ENCODE measurements around the gene SAA2. TPM values are rescaled to one million over a fixed set of nuclear protein-coding genes. Genes with fewer than 3 reads are reported as not detected.
"Not testable (repeated sequence)": the region's sequence is repeated elsewhere in the genome, so short reads cannot be mapped to it uniquely, and the experiment has no call there.

Gene SAA2
- total RNA-seq, 1 donor from 2014 or later = not detected

DNA sequence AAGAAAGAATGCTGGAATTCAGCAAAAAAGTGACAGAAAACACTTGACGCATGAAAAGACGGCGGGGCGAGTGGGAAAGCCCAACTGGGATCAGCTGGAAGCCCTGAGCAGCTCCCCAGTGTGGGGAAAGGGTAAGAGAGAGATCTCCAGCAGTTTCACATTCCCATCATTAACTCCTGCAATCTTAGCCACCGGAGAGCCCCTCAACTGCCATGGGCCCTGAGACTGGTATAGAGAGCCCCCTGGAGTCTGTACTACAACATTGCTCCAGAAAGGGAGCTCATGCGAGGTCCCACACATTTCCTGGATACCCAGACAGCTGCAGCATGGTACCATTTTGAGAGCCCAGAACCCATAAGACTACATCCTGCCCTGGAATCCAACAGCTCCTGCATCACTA is 44.7 kb downstream of the SAA2 start:
- DNase-seq (ENCODE audit: low spot score) = no peak
- Mint-ChIP-seq H3K9me3 (ENCODE audit: low read depth) (peaks cover 7% of the 10 kb centered on the region), H3K27me3 (ENCODE audit: low read depth) (peaks cover 18% of the 10 kb centered on the region), H3K4me3 (ENCODE audit: unreplicated experiment) (no peak overlapping the region), H3K36me3 (ENCODE audit: low read depth) (peaks cover 3% of the 10 kb centered on the region), H3K27ac (ENCODE audit: unreplicated experiment) (no peak overlapping the region), H3K4me1 (ENCODE audit: low read depth) (no peaks in the 10 kb centered on the region)
- TF ChIP-seq, protein P1, sequence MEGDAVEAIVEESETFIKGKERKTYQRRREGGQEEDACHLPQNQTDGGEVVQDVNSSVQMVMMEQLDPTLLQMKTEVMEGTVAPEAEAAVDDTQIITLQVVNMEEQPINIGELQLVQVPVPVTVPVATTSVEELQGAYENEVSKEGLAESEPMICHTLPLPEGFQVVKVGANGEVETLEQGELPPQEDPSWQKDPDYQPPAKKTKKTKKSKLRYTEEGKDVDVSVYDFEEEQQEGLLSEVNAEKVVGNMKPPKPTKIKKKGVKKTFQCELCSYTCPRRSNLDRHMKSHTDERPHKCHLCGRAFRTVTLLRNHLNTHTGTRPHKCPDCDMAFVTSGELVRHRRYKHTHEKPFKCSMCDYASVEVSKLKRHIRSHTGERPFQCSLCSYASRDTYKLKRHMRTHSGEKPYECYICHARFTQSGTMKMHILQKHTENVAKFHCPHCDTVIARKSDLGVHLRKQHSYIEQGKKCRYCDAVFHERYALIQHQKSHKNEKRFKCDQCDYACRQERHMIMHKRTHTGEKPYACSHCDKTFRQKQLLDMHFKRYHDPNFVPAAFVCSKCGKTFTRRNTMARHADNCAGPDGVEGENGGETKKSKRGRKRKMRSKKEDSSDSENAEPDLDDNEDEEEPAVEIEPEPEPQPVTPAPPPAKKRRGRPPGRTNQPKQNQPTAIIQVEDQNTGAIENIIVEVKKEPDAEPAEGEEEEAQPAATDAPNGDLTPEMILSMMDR (IDR thresholded peaks at IDR 0.05) = peak; percentile 62

- H3K4me1 Mint-ChIP-seq (ENCODE audit: low read depth); H3K9me3 Mint-ChIP-seq (ENCODE audit: low read depth); H3K4me3 Mint-ChIP-seq (ENCODE audit: unreplicated experiment); DNase-seq (ENCODE audit: low spot score); H3K27ac Mint-ChIP-seq (ENCODE audit: unreplicated experiment); H3K36me3 Mint-ChIP-seq (ENCODE audit: low read depth): not testable (repeated sequence)
- peaks cover 12% of the 10 kb centered on the region for H3K27me3 Mint-ChIP-seq (ENCODE audit: low read depth)
Measured at GRCh38 chr11:18197738-18198137, 50.7 kb downstream of the SAA2 start.

- H3K9me3 Mint-ChIP-seq (ENCODE audit: low read depth) = no peaks in the 10 kb centered on the region
- no peaks in the 10 kb centered on the region for H3K4me1 Mint-ChIP-seq (ENCODE audit: low read depth)
- H3K36me3 Mint-ChIP-seq (ENCODE audit: low read depth) = no peaks in the 10 kb centered on the region
- no peak overlapping the region for H3K4me3 Mint-ChIP-seq (ENCODE audit: unreplicated experiment)
- peaks cover 11% of the 10 kb centered on the region for H3K27me3 Mint-ChIP-seq (ENCODE audit: low read depth)
- DNase-seq (ENCODE audit: low spot score) = no peak
- TF ChIP-seq, protein P1 (IDR thresholded peaks at IDR 0.05) = no peak
- H3K27ac Mint-ChIP-seq (ENCODE audit: unreplicated experiment) = no peak overlapping the region
Measured at GRCh38 chr11:18196532-18196931, 51.9 kb downstream of the SAA2 start.

Other genes with a start within 250 kb of the SAA2 start
- 34.3 to 37.6 TPM (median 36.6 TPM) in 3 replicates for gene SERGEF, start 235.6 kb downstream of the SAA2 start, total RNA-seq
- gene TPH1, start 202.4 kb downstream of the SAA2 start, total RNA-seq = 0.99 to 6.4 TPM (median 5.0 TPM) in 3 replicates
- 12.1 to 13.2 TPM (median 12.2 TPM) in 3 replicates for gene SAAL1, start 142.6 kb downstream of the SAA2 start, total RNA-seq
- not detected in 3 replicates for gene MRGPRX3, start 116.1 kb downstream of the SAA2 start, total RNA-seq
- not detected in 3 replicates for gene MRGPRX4, start 75.8 kb downstream of the SAA2 start, total RNA-seq
- gene SAA4, start 11.9 kb downstream of the SAA2 start, total RNA-seq = not detected in 3 replicates
- gene SAA1, start 17.6 kb upstream of the SAA2 start, total RNA-seq = not detected in 3 replicates
- 31.1 to 67.9 TPM (median 35.2 TPM) in 3 replicates for gene HPS5, start 73.5 kb upstream of the SAA2 start, total RNA-seq
- gene GTF2H1, start 73.9 kb upstream of the SAA2 start, total RNA-seq = 55.9 to 71.6 TPM (median 57.1 TPM) in 3 replicates
- gene LDHA, start 145.9 kb upstream of the SAA2 start, total RNA-seq = 427 to 1,078 TPM (median 1,049 TPM) in 3 replicates
- 0.26 to 0.62 TPM (median 0.48 TPM) in 3 replicates for gene LDHC, start 163.7 kb upstream of the SAA2 start, total RNA-seq
- not detected in 3 replicates for gene LDHAL6A, start 207.2 kb upstream of the SAA2 start, total RNA-seq